Hippocampal formation (tissue), 2 donors: ENCODE results near the gene ZAR1L.

Source experiments
- DNase-seq, 2 donors: peaks; one replicate each; lab custom pipeline; 2025; lab: John Stamatoyannopoulos, UW

Gene ZAR1L

GRCh38 chr13:32300920-32301319 lies 14.2 kb downstream of the ZAR1L start:
- DNase-seq: no peak

DNA sequence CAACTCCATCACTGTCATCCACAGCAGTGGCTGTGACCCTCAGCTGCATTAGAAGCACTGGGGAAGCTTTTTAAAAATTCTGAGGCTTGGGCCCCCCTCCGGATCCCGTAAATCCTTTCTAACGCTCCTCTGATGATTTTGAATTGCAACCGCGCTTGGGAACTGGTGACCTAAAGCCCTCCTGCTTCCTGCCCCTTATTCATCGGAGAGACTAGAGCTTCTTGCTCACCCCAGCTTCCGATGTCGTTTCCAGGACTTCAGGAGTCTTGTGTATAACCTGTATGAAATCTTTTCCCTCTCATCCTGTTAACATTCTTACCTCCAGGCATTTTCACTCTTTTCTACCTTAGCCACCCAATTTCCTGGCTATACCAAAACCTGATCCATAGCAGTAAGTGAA lies 14.8 kb downstream of the ZAR1L start:
- no peak for DNase-seq

- DNase-seq: no peak
Measured at GRCh38 chr13:32299893-32300292, 15.3 kb downstream of the ZAR1L start.

- no peak for DNase-seq
Measured at GRCh38 chr13:32298695-32299094, 16.5 kb downstream of the ZAR1L start.

- DNase-seq: no peak
Measured at GRCh38 chr13:32297206-32297605, 18.0 kb downstream of the ZAR1L start.

DNA sequence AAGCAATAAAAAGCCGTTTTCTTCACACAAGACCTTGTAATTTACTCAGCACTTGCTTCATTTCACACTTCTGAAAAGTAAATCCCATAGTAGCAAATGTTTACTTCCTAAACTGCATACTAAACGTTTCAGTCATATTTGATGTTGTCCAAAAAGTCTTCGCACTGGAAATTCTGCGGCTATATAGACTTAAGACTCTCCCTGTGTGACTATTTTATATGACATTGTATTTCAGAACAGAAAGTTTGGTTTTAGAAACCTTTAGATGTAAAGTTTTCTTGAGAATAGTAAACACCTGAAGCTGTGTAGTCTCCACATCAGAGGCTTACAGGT lies 29.6 kb downstream of the ZAR1L start:
- no peak for DNase-seq

GRCh38 chr13:32284927-32285632 lies 30.1 kb downstream of the ZAR1L start:
- peak in 1 of 2 donors; percentile 1 for DNase-seq

- no peak for DNase-seq
Measured at GRCh38 chr13:32282096-32282711, 33.0 kb downstream of the ZAR1L start.

DNA sequence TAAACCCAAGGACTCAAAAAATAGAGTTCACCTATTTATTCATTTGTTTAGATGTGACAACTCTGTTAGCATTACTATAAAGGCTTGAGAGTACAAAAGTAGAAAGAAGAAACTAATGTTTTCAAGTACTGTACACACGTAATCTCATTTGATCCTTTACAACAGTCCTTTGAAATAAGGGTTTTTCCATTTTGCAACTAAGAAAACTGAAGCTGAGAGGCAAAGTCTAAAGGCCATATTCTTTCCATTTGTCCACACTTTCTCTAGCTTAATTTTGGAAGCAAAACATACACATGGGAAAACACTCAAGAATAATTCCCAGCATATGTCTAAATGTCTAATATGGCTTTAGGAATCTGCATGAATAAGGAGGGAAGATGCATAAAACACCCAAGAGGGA lies 34.1 kb downstream of the ZAR1L start:
- no peak for DNase-seq

- no peak for DNase-seq
Measured at GRCh38 chr13:32278426-32278825, 36.7 kb downstream of the ZAR1L start.

DNA sequence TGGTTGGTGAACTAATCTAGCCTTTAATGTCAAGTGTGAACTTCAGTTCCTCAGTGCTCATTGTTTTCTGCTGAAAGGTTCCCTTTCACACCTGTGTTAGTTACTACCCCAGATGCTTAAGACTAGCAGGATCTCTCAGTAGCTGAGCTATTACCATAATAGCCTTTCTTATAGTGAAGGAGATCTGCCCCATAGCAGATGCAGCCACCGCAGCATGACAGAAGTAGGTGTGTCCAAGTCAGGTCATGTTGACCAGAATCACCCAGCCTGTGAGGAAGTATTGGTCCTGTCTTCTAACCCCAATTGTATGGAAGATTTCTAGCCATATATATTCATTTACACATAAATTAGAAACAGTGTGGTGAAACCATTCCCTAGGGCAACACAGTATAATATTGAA lies 37.3 kb downstream of the ZAR1L start:
- DNase-seq: no peak

- no peak for DNase-seq
Measured at GRCh38 chr13:32272021-32272683, 43.0 kb downstream of the ZAR1L start.

DNA sequence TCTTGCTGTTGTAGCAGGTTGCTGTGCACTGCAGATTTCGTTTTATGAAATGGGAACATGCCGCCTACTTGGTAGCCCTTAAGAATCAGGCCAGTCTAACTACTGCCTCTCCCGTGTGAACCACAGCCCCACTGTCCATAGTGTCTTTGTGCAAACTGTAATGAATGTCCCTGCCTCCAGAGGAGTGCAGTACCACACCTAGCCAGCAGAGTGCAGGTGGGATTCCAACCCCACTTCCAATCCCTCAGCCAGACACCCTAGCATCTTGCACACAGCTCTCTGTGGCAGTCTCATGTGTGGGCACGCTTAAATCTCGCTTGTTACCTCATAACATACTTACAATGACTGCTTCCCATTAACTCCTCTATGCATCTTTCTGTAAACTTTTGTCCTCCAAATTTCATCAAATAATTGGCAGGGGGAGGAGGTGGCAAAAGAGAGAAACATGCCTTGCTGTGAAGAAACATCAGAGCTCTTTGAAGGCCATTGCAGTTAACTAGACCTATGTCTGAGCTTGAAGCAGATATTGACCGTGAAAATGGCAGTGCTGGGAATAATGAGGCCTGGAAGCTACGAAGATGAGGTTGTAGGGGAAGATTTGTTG lies 47.2 kb downstream of the ZAR1L start:
- no peak for DNase-seq

- DNase-seq: no peak
Measured at GRCh38 chr13:32266130-32266529, 49.0 kb downstream of the ZAR1L start.

DNA sequence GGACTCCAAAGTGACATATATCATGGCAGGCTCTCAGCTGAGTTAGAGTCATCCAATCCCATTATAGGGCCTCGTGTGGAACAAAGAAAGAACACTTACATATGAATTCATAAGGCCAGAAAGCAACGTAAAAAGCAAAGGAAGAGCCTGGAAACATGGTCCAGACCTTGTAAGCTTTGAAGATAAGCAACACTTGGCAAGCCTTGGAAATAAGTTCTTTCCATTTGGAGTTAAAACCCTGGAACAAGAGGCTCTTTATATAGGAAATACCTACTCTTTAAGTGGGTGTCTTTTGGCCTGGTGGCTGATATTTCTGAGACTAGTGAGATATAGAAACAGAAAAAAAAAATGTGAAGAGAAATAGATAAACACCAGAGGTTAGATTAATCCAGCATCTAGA lies 49.4 kb downstream of the ZAR1L start:
- DNase-seq: no peak

DNA sequence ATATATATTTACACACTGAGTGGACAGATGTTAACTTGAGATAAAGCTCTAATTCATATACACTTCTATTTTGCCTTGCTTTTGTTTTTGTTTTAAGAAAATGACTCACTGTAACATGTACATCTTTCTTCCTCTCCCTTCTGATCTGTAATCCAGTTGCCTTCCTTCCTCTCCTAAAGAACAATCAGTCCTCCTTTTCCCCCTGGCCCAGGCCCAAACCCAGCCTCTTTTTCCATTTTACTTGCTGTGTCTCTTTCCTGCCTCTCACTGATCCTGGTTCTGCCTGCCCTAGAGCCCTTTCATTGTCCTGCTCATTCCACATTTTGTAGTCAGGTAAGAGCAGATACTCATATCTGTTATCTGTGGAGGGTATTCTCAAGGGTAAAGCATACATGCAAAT lies 50.8 kb downstream of the ZAR1L start:
- no peak for DNase-seq

DNA sequence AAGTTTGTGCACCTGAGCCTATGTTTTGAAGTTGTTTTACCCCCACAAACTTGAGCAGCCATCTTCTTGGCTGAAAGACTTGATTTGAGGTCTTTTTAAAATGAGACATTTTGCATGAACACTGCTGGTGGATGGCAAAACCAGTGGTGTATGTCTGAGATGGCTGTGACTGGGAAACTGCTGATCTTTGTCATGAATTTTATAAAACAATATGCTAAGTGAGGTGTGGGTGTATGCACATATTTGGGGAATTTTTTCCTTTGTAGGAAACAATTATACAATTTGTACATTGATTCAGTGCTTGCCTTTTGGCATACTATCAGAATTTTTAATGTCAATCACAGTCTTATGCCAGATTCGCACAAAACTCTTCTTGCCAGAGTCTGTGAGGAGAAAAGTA lies 52.5 kb downstream of the ZAR1L start:
- DNase-seq: no peak

DNA sequence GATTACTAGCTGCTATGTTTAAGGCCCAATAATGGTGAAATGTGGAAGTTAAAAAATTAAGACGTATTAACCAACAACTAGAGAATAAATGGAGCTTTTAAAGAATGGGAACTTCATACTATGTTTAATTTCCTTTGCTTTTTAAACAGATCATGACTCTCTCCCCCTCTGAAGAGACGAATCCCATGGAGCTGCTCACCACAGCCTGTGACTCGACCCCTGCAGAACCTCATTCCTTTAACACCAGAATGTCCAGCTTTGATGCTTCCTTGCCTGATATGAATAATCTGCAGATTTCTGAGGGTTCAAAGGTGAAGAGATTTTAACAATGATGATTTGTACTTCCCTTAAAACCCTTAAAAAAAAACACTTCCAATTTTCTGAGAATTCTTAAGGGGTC lies 53.0 kb downstream of the ZAR1L start:
- DNase-seq: no peak

DNA sequence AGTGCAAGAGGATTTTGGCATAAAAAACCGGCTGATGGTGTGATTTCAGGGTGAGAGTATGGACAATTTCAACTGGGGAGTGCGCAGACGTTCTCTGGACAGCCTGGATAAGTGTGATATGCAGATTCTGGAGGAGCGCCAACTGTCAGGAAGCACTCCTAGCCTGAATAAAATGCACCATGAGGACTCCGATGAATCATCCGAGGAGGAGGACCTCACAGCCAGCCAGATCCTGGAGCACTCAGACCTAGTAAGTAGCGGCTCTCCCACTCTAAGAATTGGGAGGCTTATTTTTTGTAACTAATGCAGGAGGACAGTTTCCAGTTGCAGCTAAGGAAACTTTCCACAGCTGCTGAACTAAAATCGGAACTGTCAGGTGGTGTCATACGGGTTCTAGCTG lies 53.6 kb downstream of the ZAR1L start:
- peak; percentile 9 to 12 for DNase-seq

DNA sequence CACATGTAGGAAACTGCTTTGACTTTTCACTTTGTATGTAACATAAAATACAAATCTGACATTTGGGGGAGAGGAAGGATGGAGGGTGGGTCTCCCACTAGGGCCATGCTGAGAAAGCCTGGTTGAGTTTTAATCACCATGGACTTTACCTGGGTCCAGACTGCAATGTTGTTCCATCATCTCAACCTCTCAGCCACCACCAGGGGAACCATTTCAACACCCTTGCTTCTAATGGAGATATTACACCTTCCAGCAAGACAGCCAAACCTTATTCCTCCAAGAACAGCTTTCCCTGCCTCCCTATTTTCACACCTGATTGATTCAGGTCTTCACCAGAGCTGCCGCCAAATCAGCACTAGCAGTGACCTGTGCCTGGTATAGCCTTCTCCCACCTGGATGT lies 56.0 kb downstream of the ZAR1L start:
- no peak for DNase-seq

DNA sequence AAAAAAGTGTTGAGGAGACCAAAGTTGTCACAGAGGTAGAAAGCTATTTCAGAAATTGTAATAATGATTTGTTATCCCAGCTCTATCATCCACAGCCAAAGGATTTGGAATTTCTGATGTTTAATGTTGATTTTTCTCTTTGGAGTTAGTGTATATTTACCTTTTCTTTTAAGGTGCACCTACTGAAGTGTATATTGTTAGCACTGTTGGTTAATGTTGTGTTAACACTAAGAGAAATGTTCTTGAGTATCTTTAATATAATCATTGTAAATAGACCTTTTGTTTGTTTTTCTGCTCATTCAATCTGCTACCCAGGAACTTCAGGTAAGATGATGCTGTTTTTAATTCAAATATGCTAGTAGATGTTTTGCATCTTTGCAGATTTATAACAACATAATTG lies 57.5 kb downstream of the ZAR1L start:
- no peak for DNase-seq

DNA sequence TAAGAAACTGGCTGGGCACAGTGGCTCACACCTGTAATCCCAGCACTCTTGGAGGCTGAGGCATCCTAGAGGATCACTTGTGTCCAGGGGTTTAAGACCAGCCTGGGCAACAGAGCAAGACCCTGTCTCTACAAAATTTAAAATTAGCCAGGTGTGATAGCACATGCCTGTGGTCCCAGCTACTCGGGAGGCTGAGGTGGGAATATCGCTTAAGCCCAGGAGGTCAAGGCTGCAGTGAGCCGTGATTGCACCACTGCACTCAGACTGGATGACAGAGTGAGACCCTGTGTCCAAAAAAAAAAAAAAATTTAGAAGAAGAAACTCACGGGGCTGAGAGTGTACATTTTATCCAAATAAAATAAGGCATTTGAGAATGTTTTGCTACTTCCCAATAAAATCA lies 58.9 kb downstream of the ZAR1L start:
- DNase-seq: no peak

GRCh38 chr13:32255724-32256109 lies 59.4 kb downstream of the ZAR1L start:
- DNase-seq: no peak
